Measurements from ENCODE around the gene FOXD3.

DNA sequence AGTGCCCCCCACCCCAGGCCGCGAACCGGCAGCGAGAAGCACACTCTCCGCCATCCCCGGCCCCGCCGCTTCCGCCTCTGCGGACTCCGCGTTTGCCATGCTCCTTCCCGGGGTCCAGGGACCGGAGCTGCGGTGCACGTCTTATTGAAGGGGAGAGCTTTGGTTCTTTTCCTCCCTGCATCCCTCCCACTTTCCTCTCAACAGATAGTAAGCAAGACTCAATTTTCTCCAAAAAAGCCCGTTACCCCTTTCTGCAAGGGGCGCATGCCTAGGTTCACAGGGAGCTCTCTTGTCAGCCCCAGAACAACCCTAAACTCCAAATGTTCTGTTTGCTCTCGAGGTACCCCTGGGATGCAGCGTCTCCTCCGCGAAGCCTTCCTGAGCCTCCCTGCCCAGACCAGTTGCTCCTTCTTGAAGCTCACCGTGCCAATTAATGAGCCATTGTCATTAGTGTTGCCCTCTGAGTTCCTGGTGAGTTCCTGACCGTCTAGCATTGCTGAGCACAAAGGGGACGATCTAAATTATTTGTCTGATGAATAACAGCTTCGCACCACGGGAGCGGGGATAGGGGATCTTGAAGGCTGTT is 8.1 kb downstream of the FOXD3 start:
- TF ChIP-seq CTCF (IDR thresholded peaks at IDR 0.05) (no peak), SIN3A (IDR thresholded peaks at IDR 0.05; ENCODE audit: borderline replicate concordance, insufficient read depth, low read depth, low read length) (no peak)
